HL-60 (cell line): Measurements from ENCODE around the gene S1PR5.

Experiments used
- GABPA ChIP-seq: IDR thresholded peaks from 2 replicates; pipeline ENCODE4 v1.6.1; 2012; ENCODE audit warnings: low read depth
- POLR2AphosphoS5 ChIP-seq: IDR thresholded peaks from 2 replicates; pipeline ENCODE4 v1.6.1; 2012; ENCODE audit warnings: low read depth
- SPI1 ChIP-seq: IDR thresholded peaks from 2 replicates; pipeline ENCODE4 v1.6.1; 2012; ENCODE audit warnings: low read depth, mild to moderate bottlenecking, borderline replicate concordance
- TF ChIP-seq, protein P1 (sequence below): IDR thresholded peaks from one replicate; pipeline ENCODE4 v1.5.1; 2011; ENCODE audit warnings: low read length, control low read depth, inconsistent platforms; ENCODE audit not compliant: insufficient read depth
- TF ChIP-seq, protein P2 (sequence below): IDR thresholded peaks from 2 replicates; pipeline ENCODE4 v1.6.1; 2012; ENCODE audit warnings: low read depth; ENCODE audit not compliant: insufficient replicate concordance

DNA sequence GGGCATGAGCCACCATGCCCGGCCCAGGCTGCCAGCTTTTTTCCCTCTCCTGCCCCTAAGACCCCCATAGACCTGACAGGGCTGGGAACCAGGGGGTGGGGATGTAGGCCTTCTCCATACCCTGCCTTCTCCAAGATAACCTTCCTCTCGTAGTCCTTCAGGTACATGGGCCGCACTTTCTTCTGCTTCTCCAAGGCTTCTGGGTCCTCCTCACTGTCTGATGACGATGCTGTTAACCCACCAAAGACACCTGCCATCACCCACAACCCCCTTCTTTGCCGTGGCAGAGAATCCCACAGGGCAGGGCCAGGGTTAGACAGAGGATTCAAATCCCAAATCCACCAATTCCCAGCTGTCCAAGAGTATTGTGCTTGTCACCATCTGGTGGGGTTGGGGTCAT is 45.4 kb upstream of the S1PR5 start:
- TF ChIP-seq, protein P1, sequence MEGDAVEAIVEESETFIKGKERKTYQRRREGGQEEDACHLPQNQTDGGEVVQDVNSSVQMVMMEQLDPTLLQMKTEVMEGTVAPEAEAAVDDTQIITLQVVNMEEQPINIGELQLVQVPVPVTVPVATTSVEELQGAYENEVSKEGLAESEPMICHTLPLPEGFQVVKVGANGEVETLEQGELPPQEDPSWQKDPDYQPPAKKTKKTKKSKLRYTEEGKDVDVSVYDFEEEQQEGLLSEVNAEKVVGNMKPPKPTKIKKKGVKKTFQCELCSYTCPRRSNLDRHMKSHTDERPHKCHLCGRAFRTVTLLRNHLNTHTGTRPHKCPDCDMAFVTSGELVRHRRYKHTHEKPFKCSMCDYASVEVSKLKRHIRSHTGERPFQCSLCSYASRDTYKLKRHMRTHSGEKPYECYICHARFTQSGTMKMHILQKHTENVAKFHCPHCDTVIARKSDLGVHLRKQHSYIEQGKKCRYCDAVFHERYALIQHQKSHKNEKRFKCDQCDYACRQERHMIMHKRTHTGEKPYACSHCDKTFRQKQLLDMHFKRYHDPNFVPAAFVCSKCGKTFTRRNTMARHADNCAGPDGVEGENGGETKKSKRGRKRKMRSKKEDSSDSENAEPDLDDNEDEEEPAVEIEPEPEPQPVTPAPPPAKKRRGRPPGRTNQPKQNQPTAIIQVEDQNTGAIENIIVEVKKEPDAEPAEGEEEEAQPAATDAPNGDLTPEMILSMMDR = no peak
- TF ChIP-seq, protein P2, sequence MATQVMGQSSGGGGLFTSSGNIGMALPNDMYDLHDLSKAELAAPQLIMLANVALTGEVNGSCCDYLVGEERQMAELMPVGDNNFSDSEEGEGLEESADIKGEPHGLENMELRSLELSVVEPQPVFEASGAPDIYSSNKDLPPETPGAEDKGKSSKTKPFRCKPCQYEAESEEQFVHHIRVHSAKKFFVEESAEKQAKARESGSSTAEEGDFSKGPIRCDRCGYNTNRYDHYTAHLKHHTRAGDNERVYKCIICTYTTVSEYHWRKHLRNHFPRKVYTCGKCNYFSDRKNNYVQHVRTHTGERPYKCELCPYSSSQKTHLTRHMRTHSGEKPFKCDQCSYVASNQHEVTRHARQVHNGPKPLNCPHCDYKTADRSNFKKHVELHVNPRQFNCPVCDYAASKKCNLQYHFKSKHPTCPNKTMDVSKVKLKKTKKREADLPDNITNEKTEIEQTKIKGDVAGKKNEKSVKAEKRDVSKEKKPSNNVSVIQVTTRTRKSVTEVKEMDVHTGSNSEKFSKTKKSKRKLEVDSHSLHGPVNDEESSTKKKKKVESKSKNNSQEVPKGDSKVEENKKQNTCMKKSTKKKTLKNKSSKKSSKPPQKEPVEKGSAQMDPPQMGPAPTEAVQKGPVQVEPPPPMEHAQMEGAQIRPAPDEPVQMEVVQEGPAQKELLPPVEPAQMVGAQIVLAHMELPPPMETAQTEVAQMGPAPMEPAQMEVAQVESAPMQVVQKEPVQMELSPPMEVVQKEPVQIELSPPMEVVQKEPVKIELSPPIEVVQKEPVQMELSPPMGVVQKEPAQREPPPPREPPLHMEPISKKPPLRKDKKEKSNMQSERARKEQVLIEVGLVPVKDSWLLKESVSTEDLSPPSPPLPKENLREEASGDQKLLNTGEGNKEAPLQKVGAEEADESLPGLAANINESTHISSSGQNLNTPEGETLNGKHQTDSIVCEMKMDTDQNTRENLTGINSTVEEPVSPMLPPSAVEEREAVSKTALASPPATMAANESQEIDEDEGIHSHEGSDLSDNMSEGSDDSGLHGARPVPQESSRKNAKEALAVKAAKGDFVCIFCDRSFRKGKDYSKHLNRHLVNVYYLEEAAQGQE = no peak
- TF ChIP-seq SPI1 (no peak), POLR2AphosphoS5 (no peak), GABPA (no peak)
